NCI-H774 (cell line): ENCODE results near the gene ZNF606.

ENCODE experiments used
- DNase-seq: peaks from one replicate; lab custom pipeline; 2025; lab: John Stamatoyannopoulos, UW

ZNF606 gene

GRCh38 chr19:57934820-57935665 is 67.6 kb downstream of the ZNF606 start, which contains the start of gene ZNF418:
TSS of gene ZNF418 (minus strand) at chr19:57935402. CDS start at chr19:57933822, 1,580 bp downstream.
- DNase-seq = no peak

DNA sequence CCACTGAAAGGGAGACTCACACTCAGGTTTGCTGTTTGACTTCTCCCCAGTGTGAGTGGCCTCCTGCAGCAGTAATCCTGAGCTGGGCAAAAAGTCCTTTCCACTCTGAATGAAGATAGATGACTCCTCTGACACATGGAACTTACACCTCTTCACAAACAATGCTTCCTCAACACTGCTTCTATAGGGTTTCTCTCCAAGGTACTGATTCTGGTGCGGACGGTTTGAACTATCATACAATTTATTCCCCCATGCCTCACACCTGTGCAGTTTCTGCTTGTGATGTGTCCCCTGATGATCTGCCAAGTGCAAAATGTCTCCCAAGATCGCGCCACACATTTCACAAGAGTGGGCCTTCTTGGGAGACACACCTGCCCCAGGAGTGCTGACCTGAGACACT is 75.0 kb downstream of the ZNF606 start:
- DNase-seq = no peak
